Left lobe of liver (tissue), 2 donors: Measurements from ENCODE around the gene ADGRA3. TPM values are rescaled to one million over a fixed set of nuclear protein-coding genes. Genes with fewer than 3 reads are reported as not detected.

ENCODE experiments used
- ATAC-seq: fragments of 200-7000 bp; cut with Tn5 transposase; one replicate; pipeline ENCODE4 v1.9.1; 2020; ENCODE audit warnings: mild to moderate bottlenecking, moderate library complexity
- DNase-seq: peaks from one replicate; pipeline ENCODE4 v3.0.0-alpha.2; 2020; ENCODE audit warnings: low spot score
- total RNA-seq: library from RNA; stranded (reverse); gene quantifications from one replicate; pipeline ENCODE4 v1.2.1, GENCODE V29; 2021
- donor health status: DM: no; HTN: no; CAD: no; lungs with moderate emphysema.
- donor health status: DM: no; HTN: yes; CAD: no.

ADGRA3 gene
- 73.5 TPM for total RNA-seq

DNA sequence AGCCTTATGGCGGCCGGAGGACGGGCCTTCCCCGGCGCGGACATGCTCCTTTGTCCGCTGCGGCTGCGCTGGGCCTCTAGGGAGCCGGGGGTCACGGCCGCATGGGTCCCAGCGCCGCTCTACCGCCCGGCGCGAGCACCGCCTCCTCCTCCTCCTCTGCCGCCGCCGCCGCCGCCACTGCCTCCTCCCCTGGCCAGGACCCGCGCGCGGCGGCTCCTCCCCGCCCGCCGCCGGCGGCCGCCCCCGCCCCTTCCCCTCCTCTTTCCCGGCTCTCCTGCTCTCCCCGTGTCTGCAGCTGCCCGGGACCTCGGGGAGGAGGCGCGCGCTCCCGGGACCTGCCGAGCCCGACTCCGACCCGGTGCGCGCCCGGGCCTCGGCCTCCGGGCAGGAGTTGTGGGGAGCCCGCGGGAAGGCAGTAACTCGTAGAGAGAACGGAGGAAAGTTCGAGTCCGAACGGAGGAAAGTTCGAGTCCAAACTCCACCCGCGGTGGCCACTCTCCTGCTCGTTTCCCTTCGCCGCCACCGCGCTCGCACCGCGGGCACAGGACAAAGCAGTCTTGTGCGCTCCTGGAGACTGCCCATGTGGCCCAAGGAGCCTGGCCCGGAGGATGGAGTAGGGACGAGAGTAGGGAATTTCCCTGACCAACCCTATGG lies at the start of gene ADGRA3:
Gene ADGRA3, minus strand, starts transcription at position 179 of the 654 bp plus-strand sequence. CDS start 282 bp downstream, outside the sequence.
- ATAC-seq, result peak; percentile 85

DNA sequence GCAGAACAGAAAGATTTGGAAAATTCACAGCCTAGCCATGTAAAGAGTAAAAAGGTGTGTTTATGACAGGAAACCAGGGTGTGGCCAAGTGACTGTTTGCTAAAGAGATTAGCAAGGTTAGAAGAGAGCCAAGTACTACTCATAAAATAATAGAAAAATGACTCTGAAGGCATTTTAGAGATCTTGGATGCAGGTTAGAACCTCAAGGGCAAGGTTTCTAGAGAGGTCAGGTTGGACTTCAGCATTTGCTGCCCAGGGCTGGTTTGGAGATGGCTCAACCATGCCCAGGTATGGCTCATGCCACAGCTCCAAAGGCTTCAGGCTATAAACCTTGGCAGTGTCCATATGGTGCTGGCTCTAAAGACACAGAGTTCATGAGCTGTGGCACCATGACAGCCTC lies 40.6 kb upstream of the ADGRA3 start:
- ATAC-seq, result no peak
- DNase-seq, result no peak

More for the DNA sequence above, at the start of gene ADGRA3:
- DNase-seq, result peak; percentile 83

DNA sequence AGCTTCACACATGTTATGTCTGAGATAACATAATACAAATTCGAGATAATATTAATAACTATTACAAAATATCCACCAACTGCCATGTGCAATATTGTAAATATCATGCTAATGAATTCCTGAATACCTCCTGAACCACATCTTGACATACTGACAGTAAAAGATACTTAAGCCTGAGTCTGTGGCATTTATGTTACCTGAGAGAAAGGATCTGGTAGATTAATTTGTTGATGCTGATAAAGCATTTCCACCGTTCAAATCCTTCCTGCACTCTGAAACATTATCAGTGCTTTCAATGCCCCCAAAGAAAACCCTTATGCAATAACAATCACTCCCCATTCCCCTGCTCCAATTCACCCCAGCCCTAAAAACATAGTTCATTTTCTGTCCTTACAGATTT lies 38.8 kb upstream of the ADGRA3 start:
- ATAC-seq, result no peak
- DNase-seq, result no peak

DNA sequence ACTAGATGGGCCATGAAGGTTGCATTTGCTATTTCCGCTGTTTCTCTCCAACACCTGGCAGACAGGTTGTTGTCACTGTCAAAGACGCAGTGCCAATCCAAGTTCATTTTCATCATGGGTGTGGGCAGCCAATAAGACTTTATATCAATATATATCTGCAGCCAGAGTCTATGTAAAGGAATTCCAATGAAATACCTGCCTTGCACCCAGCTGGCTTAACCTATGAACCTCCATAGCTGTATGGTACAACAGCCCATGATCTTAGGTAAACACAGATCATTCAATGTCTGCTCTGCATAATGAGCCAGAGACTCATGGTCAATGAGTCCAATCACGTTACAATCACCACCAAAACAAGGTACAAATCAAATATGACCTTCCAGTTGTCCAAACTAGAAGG lies 37.7 kb upstream of the ADGRA3 start:
- DNase-seq (no peak), ATAC-seq (no peak)

DNA sequence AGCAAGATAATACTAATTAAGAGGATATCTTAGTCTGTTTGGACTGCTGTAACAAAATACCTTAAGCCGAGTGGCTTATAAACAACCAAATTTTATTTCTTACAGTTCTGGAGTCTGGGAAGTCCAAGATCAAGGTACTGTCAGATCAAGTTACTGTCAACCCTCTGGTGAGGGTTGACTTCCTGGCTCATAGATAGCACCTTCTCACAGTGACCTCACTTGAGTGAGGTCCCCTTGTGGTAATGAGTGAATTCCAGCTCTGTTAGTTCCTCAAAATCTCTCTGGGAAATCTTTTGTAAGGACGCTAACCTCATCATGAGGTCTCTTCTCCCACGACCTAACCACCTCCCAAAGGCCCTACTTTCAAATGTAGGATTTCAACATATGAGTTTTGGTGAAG lies 36.9 kb upstream of the ADGRA3 start:
- ATAC-seq, result no peak

DNA sequence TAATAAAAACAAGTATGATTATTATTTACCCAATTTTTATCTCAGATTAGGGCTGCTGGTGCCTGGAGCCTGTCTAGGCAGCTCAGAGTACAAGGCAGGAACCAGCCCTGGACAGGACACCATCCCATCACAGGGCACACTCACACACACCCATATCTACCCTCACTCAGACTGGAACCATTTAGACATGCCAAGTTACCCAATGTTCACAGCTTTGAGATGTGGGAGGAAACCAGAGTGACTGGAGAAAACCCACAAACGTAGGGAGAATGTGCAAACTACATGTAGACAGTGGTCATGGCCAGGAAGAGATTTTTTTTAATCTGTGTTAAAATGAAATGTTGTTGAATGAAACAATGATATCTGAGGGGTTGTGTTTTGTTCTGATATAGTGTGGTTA lies 35.7 kb upstream of the ADGRA3 start:
- ATAC-seq (no peak), DNase-seq (no peak)

More for the DNA sequence above, 36.9 kb upstream of the ADGRA3 start:
- no peak for DNase-seq

DNA sequence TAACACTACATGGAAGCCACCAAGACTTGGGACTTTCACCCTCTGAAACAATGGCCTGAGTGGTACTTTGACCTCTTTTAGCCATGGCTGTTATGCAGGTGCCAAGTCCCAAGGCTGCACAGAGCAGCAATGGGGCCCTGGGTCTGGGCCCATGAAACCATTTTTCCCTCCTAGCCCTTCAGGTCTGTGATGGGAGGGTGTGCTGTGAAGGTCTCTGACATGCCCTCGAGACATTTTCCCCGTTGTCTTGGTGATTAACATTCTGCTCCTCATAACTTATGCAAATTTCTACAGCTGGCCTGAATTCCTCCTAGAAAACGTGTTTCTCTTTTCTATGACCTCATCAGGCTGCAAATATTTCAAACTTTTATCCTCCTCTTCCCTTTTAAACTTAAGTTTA lies 30.4 kb upstream of the ADGRA3 start:
- ATAC-seq (no peak), DNase-seq (no peak)

GRCh38 chr4:22539251-22539650 lies 23.4 kb upstream of the ADGRA3 start:
- ATAC-seq, result no peak
- no peak for DNase-seq

- ATAC-seq, result no peak
- DNase-seq, result no peak
Measured at GRCh38 chr4:22537864-22538263, 22.0 kb upstream of the ADGRA3 start.

GRCh38 chr4:22534374-22534773 lies 18.5 kb upstream of the ADGRA3 start:
- ATAC-seq, result no peak
- DNase-seq, result no peak

DNA sequence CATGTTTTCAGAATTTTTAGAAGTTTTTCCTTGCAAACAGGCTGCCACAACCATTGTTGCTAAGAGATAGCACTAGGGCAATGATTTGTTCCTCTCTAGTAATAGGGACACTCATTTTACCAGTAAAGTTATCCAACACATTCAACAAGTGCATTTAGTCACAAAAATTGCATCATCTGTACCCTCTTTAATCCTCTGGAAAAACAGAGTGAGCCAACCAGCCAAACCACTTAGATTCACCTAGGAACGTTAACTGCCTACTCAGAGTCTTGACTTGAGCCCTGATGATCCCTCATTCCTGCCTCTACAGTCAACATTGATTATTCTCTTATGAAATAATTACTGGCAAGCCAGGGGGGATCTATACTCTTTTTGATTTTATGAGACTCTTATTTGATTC lies 17.0 kb upstream of the ADGRA3 start:
- ATAC-seq (no peak), DNase-seq (no peak)

DNA sequence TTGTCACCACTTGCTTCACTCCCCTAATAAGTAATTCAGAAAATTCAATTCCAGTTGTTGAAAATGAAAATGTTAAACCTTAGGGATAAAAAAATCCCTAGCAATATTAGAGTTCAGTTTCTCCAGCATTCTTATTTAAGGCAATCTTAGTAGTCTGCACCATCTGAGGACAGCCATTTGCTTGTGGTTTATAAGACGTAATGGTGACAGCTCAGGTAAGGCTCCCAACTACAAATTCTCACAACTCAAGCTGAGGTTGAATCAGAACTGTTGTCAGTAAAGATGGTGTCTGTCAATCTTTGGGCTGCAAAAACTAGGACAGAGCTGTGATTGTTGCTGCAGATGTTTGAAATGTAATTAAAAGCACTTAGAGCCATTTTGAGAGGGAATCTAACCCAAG lies 16.3 kb upstream of the ADGRA3 start:
- ATAC-seq (no peak), DNase-seq (no peak)

GRCh38 chr4:22531311-22532019 lies 15.6 kb upstream of the ADGRA3 start:
- ATAC-seq (no peak), DNase-seq (no peak)

- DNase-seq (no peak), ATAC-seq (no peak)
Measured at GRCh38 chr4:22524895-22525294, 9.0 kb upstream of the ADGRA3 start.

DNA sequence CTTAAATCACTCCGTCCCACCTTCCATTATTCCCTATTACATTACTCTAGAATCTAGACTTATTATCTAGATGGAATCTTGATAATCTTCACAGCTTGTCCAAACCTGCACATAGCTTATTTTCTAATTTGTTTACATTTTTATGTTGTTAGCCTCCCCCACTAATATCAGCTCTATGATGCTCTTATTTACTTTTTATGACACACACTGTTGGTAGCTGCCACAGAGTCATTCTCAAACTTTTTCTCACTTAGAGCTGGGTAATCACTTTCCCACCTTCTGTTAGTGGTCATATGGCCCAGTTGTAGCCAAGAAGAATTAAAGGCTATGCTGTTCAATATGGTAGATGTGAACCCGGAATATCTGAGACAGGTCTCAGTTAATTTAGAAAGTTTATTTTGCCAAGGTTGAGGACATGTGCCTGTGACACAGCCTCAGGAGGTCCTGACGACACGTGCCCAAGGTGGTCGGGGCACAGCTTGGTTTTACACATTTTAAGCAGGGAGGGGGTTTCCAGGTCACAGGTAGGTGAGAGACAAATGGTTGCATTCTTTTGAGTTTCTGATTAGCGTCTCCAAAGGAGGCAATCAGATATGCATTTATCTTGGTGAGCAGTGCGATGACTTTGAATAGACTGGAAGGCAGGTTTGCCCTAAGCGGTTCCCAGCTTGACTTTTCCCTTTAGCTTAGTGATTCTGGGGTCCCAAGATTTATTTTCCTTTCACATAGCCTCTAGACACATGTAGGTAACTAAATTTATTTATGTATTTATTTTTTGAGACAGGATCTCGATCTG lies 7.0 kb upstream of the ADGRA3 start:
- ATAC-seq (no peak), DNase-seq (no peak)

- no peak for ATAC-seq
Measured at GRCh38 chr4:22522206-22522605, 6.3 kb upstream of the ADGRA3 start.

GRCh38 chr4:22521240-22521639 lies 5.4 kb upstream of the ADGRA3 start:
- ATAC-seq (no peak), DNase-seq (no peak)

More at GRCh38 chr4:22522206-22522605, 6.3 kb upstream of the ADGRA3 start:
- no peak for DNase-seq

GRCh38 chr4:22515145-22515887 lies 550 bp downstream of the ADGRA3 start:
- ATAC-seq (peak; percentile 73), DNase-seq (peak; percentile 90)

DNA sequence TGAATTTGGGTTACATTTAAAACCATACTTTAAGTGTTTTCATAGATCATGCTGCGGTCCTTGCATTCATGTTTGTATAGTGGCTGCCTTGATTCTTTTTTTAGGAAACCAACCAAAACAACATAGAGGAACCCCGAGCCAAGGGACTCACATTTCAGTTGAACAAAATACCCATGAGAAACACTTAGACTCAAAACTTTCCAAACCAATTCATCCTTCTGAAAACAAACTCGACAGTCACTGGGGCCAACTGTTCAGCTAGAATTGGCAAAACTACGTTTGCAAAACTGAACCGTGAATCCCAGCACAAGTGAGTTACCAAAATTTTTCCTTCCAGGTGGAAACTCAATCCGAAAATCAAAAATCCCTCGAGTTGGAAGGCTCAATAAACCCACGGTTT lies 1.4 kb downstream of the ADGRA3 start:
- ATAC-seq (no peak), DNase-seq (no peak)

DNA sequence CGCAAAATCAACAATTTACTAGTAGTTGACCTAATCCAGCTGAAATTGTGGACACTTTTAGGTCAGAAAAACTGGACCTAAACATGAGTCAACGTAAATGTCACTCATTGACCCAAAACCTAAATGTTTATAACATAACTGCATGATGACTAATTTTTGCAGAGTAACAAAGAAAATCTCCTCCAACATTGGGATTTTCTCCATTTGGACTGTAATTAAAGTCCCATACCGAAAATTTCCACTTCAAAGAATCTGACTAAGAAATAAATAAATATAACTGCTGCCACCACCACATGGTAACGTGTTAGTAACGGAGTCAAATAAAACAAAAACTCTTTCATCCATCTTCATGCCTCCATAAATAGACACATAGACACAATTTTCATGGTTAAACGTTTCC lies 1.9 kb downstream of the ADGRA3 start:
- ATAC-seq (no peak), DNase-seq (no peak)

- no peak for ATAC-seq
Measured at GRCh38 chr4:22512306-22512705, 3.6 kb downstream of the ADGRA3 start.

More at GRCh38 chr4:22512306-22512705, 3.6 kb downstream of the ADGRA3 start:
- no peak for DNase-seq
